ENCODE data around the gene CDH4.

DNA sequence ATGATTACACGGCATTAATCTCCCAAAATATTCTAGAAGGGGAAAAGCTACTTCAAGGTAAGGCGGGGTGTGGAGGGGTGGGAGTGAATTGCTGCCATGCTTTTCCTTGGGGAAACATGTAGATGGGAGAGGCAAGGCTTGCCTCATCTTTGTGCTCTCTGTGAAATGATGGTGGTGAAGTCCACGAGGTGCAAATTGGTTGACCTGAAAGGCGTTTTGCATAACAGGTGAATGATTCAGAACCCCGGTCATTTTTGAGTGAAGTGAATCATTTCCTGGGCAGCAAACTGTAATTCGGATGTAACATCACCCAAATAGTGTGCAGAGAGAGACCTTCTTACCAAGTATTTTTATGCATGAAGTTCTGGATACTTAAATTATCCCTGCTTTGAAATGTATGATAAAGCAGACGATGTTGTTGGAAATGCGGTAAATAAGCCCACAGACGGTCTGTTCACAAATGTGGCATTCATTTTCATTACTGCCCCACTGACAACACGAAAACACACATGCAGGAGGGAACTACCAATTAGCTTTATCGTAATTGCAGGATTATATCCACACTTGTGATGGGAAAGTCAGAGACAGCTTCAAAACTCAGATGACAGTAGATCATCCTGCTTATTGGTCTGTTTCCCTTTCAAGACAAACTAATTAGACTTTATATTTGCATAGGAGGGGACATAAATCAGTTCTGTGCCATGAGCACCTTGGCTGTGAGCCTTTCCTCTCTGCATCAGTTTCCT is 3.0 kb downstream of the CDH4 start:
- TF ChIP-seq, protein P1, sequence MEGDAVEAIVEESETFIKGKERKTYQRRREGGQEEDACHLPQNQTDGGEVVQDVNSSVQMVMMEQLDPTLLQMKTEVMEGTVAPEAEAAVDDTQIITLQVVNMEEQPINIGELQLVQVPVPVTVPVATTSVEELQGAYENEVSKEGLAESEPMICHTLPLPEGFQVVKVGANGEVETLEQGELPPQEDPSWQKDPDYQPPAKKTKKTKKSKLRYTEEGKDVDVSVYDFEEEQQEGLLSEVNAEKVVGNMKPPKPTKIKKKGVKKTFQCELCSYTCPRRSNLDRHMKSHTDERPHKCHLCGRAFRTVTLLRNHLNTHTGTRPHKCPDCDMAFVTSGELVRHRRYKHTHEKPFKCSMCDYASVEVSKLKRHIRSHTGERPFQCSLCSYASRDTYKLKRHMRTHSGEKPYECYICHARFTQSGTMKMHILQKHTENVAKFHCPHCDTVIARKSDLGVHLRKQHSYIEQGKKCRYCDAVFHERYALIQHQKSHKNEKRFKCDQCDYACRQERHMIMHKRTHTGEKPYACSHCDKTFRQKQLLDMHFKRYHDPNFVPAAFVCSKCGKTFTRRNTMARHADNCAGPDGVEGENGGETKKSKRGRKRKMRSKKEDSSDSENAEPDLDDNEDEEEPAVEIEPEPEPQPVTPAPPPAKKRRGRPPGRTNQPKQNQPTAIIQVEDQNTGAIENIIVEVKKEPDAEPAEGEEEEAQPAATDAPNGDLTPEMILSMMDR (IDR thresholded peaks at IDR 0.05) = no peak
- TF ChIP-seq ESRRA (CRISPR knock-in tag; IDR thresholded peaks at IDR 0.05; ENCODE audit: borderline replicate concordance) = no peak
